ENCODE results near the gene RBM48.

Gene RBM48

DNA sequence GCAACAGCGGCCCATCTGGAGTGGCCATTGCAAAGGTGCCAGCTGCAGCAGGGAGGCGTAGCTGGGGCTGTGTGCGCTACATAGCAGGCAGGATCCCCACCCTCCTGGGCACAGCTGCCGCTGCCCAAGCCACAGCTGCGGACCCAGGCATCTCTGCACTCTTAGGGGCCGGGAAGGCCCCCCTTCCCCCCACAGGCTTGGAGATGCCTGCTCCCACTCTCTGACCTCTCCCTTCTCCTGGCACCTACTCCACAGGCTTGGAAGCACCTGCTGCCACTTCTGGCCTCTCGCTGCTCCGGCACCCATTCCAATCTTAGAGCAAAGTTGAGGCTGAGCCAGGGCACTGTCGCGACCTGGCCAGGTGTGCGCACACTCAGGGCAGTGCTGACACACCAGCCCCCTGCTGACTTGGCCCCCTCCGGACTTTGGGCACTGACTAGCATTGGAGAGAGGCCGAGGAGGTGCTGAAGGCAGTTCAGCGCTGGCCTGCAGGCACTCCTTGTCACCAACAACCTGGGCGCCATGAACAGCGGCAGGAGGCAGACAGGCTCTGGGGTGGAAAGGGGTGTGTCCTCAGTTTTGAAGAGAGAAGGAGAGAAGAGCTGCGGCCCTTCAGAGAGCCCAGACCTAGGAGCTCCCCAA is 18.4 kb downstream of the RBM48 start:
- Histone ChIP-seq H3K9me3 (ENCODE audit: severe bottlenecking) (no peaks in the 10 kb centered on the region), H3K27me3 (ENCODE audit: insufficient read depth, poor library complexity, severe bottlenecking) (no peaks in the 10 kb centered on the region), H3K27ac (ENCODE audit: poor library complexity, severe bottlenecking) (no peak overlapping the region), H3K36me3 (ENCODE audit: low read depth) (no peaks in the 10 kb centered on the region), H3K4me1 (ENCODE audit: insufficient read depth, poor library complexity, severe bottlenecking) (no peaks in the 10 kb centered on the region), H3K4me3 (ENCODE audit: severe bottlenecking) (no peak overlapping the region)
- TF ChIP-seq CTCF (IDR thresholded peaks at IDR 0.05; ENCODE audit: poor library complexity, severe bottlenecking): no peak
- DNase-seq (ENCODE audit: low spot score) (no peak), ATAC-seq (ENCODE audit: low read depth) (no peak)

GRCh38 chr7:92547579-92547978 is 19.0 kb downstream of the RBM48 start:
- H3K9me3 ChIP-seq (ENCODE audit: severe bottlenecking): no peaks in the 10 kb centered on the region
- no peak for TF ChIP-seq CTCF (IDR thresholded peaks at IDR 0.05; ENCODE audit: poor library complexity, severe bottlenecking)
- no peaks in the 10 kb centered on the region for H3K27me3 ChIP-seq (ENCODE audit: insufficient read depth, poor library complexity, severe bottlenecking)
- no peaks in the 10 kb centered on the region for H3K4me1 ChIP-seq (ENCODE audit: insufficient read depth, poor library complexity, severe bottlenecking)
- no peak overlapping the region for H3K4me3 ChIP-seq (ENCODE audit: severe bottlenecking)
- ATAC-seq (ENCODE audit: low read depth) (no peak), DNase-seq (ENCODE audit: low spot score) (no peak)
- H3K27ac ChIP-seq (ENCODE audit: poor library complexity, severe bottlenecking): no peak overlapping the region
- H3K36me3 ChIP-seq (ENCODE audit: low read depth): no peaks in the 10 kb centered on the region

- ATAC-seq (ENCODE audit: low read depth) (no peak), DNase-seq (ENCODE audit: low spot score) (no peak)
- no peaks in the 10 kb centered on the region for H3K9me3 ChIP-seq (ENCODE audit: severe bottlenecking)
- H3K27ac ChIP-seq (ENCODE audit: poor library complexity, severe bottlenecking): no peak overlapping the region
- no peaks in the 10 kb centered on the region for H3K36me3 ChIP-seq (ENCODE audit: low read depth)
- no peaks in the 10 kb centered on the region for H3K27me3 ChIP-seq (ENCODE audit: insufficient read depth, poor library complexity, severe bottlenecking)
- no peak for TF ChIP-seq CTCF (IDR thresholded peaks at IDR 0.05; ENCODE audit: poor library complexity, severe bottlenecking)
- H3K4me1 ChIP-seq (ENCODE audit: insufficient read depth, poor library complexity, severe bottlenecking): no peaks in the 10 kb centered on the region
- H3K4me3 ChIP-seq (ENCODE audit: severe bottlenecking): no peak overlapping the region
Measured at GRCh38 chr7:92550194-92550593, 21.6 kb downstream of the RBM48 start.

DNA sequence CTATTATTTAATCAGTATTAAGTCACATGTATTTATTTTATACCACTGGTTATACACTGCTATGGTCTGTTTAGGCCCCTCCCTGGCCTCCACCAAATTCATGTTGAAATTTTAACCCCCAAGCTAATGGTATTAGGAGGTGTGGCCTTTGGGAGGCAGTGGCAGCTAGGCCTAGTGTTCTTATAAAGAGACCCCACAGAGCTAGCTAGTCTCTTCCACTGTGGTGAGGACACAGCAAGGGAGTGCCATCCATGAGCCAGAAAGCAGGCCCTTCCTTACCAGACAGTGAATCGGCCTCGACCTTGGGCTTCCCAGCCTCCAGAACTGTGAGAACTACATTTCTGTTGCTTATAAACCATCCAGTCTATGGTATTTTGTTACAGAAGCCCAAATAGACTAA is 28.7 kb downstream of the RBM48 start:
- H3K27ac ChIP-seq (ENCODE audit: poor library complexity, severe bottlenecking): no peak overlapping the region
- no peaks in the 10 kb centered on the region for H3K27me3 ChIP-seq (ENCODE audit: insufficient read depth, poor library complexity, severe bottlenecking)
- TF ChIP-seq CTCF (IDR thresholded peaks at IDR 0.05; ENCODE audit: poor library complexity, severe bottlenecking): no peak

GRCh38 chr7:92557808-92558362 is 29.3 kb downstream of the RBM48 start:
- no peak for DNase-seq (ENCODE audit: low spot score)
- no peaks in the 10 kb centered on the region for H3K27me3 ChIP-seq (ENCODE audit: insufficient read depth, poor library complexity, severe bottlenecking)
- no peak for TF ChIP-seq CTCF (IDR thresholded peaks at IDR 0.05; ENCODE audit: poor library complexity, severe bottlenecking)
- H3K9me3 ChIP-seq (ENCODE audit: severe bottlenecking): no peaks in the 10 kb centered on the region
- H3K4me3 ChIP-seq (ENCODE audit: severe bottlenecking): no peak overlapping the region
- no peaks in the 10 kb centered on the region for H3K4me1 ChIP-seq (ENCODE audit: insufficient read depth, poor library complexity, severe bottlenecking)
- peaks cover 17% of the 10 kb centered on the region for H3K36me3 ChIP-seq (ENCODE audit: low read depth)
- no peak for ATAC-seq (ENCODE audit: low read depth)
- H3K27ac ChIP-seq (ENCODE audit: poor library complexity, severe bottlenecking): no peak overlapping the region

More for the DNA sequence above, 28.7 kb downstream of the RBM48 start:
- DNase-seq (ENCODE audit: low spot score): no peak
- peak; percentile 18; the same call in 1 of the 3 replicates for ATAC-seq (ENCODE audit: low read depth)
- no peaks in the 10 kb centered on the region for H3K4me1 ChIP-seq (ENCODE audit: insufficient read depth, poor library complexity, severe bottlenecking)
- H3K9me3 ChIP-seq (ENCODE audit: severe bottlenecking): no peaks in the 10 kb centered on the region
- H3K36me3 ChIP-seq (ENCODE audit: low read depth): peaks cover 11% of the 10 kb centered on the region
- H3K4me3 ChIP-seq (ENCODE audit: severe bottlenecking): no peak overlapping the region

Measured in RWPE2 (cell line).